ENCODE measurements around the gene TSEN15.

- TF ChIP-seq, protein P1, sequence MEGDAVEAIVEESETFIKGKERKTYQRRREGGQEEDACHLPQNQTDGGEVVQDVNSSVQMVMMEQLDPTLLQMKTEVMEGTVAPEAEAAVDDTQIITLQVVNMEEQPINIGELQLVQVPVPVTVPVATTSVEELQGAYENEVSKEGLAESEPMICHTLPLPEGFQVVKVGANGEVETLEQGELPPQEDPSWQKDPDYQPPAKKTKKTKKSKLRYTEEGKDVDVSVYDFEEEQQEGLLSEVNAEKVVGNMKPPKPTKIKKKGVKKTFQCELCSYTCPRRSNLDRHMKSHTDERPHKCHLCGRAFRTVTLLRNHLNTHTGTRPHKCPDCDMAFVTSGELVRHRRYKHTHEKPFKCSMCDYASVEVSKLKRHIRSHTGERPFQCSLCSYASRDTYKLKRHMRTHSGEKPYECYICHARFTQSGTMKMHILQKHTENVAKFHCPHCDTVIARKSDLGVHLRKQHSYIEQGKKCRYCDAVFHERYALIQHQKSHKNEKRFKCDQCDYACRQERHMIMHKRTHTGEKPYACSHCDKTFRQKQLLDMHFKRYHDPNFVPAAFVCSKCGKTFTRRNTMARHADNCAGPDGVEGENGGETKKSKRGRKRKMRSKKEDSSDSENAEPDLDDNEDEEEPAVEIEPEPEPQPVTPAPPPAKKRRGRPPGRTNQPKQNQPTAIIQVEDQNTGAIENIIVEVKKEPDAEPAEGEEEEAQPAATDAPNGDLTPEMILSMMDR (IDR thresholded peaks at IDR 0.05): no peak
- TF ChIP-seq ZFX (IDR thresholded peaks at IDR 0.05; ENCODE audit: borderline replicate concordance): no peak
Observed at GRCh38 chr1:184113251-184113650, 61.7 kb downstream of the TSEN15 start.

Measured in 22Rv1 (cell line).